HepG2 (cell line): Measurements from ENCODE around the gene CES5A. TPM values are rescaled to one million over a fixed set of nuclear protein-coding genes. Genes with fewer than 3 reads are reported as not detected.
"Not testable (repeated sequence)": the region's sequence is repeated elsewhere in the genome, so short reads cannot be mapped to it uniquely, and the experiment has no call there.

Experiments
- ATAC-seq: fragments of 200-7000 bp; cut with Tn5 transposase; 3 replicates; pipeline ENCODE4 v1.9.1; 2020; ENCODE audit warnings: mild to moderate bottlenecking, moderate library complexity
- BruUV-seq: library from RNA; stranded (reverse); fragments of 400-500 nt; replicated peaks from 2 replicates; lab custom pipeline; 2021; lab: Mats Ljungman, UMichigan
- CTCF ChIA-PET: fragments of 300-600 bp; formaldehyde crosslinking; extraction: SDS; loops from one replicate; lab custom pipeline; 2021; ENCODE audit warnings: low total read pairs, inconsistent platforms, low intra/inter-chr PET ratio; lab: Yijun Ruan, JAX
- POLR2A ChIA-PET: fragments of 350-600 bp; sonication (Branson Sonifier 250); formaldehyde crosslinking; loops from one replicate; lab custom pipeline; 2020; ENCODE audit warnings: antibody characterized with exemption, inconsistent platforms; lab: Yijun Ruan, JAX
- DNase-seq: peaks from one replicate; pipeline ENCODE4 v3.0.0-alpha.2; 2015; ENCODE audit warnings: low spot score
- FAIRE-seq: peaks from 3 replicates; lab custom pipeline; 2011; peaks lifted over from hg19 to GRCh38; lab: Jason Lieb, UNC
- H2AFZ ChIP-seq: one replicate; pipeline ENCODE4 v1.6.1; 2011; ENCODE audit warnings: low read length, inconsistent platforms
- H3K27ac ChIP-seq: fragments of 300-600 bp; 3 replicates; pipeline ENCODE4 v1.8.0; 2011; ENCODE audit warnings: mixed run types, mild to moderate bottlenecking, mixed read lengths, low read length, inconsistent platforms; ENCODE audit not compliant: insufficient read depth; ENCODE audit errors: extremely low read length
- H3K27me3 ChIP-seq, 2 experiments: fragments of 200-600 bp in 1 of 2; 2 replicates in 1 of 2; 3 replicates in 1 of 2; pipeline versions ENCODE4 v1.6.0 to v1.8.0; 2011; ENCODE audit warnings: low read length in 2 of 2, mild to moderate bottlenecking in 2 of 2, moderate library complexity in 2 of 2, inconsistent platforms in 1 of 2; ENCODE audit not compliant: insufficient read depth in 2 of 2, control insufficient read depth in 1 of 2
- H3K36me3 ChIP-seq, 2 experiments: fragments of 200-600 bp in 1 of 2; replicated peaks in 1 of 2; 2 replicates in 1 of 2; 3 replicates in 1 of 2; pipeline versions ENCODE4 v1.5.1 to v1.8.0; 2011; ENCODE audit warnings: low read length in 2 of 2, inconsistent platforms in 1 of 2; ENCODE audit not compliant: insufficient read depth in 2 of 2, control insufficient read depth in 1 of 2
- H3K4me1 ChIP-seq: 2 replicates; pipeline ENCODE4 v1.5.1; 2012; ENCODE audit warnings: low read length, inconsistent platforms; ENCODE audit not compliant: insufficient read depth
- H3K4me2 ChIP-seq: 2 replicates; pipeline ENCODE4 v1.6.0; 2011; ENCODE audit warnings: low read depth, low read length, inconsistent platforms
- H3K4me3 ChIP-seq, 3 experiments: fragments of 200-600 bp in 1 of 3; sonication (generic), shearing (Covaris generic) in 1 of 3; replicated peaks in 1 of 3; 2 replicates each; pipeline ENCODE4 v1.5.1; 2011 to 2016; ENCODE audit warnings: low read length in 3 of 3, inconsistent platforms in 2 of 3, low read depth in 2 of 3, mild to moderate bottlenecking in 2 of 3, control low read depth in 1 of 3, mixed read lengths in 1 of 3; ENCODE audit not compliant: insufficient read depth in 1 of 3
- H3K79me2 ChIP-seq: one replicate; pipeline ENCODE4 v1.6.1; 2011; ENCODE audit warnings: low read length, inconsistent platforms; ENCODE audit not compliant: insufficient read depth
- H3K9ac ChIP-seq: 2 replicates; pipeline ENCODE4 v1.6.0; 2011; ENCODE audit warnings: mild to moderate bottlenecking, low read depth, low read length, inconsistent platforms; ENCODE audit not compliant: insufficient read depth
- H3K9me3 ChIP-seq: 2 replicates; pipeline ENCODE4 v1.5.1; 2012; ENCODE audit warnings: mild to moderate bottlenecking, low read length
- H4K20me1 ChIP-seq: 2 replicates; pipeline ENCODE4 v1.6.0; 2011; ENCODE audit warnings: inconsistent platforms, mild to moderate bottlenecking, low read length, moderate library complexity; ENCODE audit not compliant: insufficient read depth
- WGBS: methylation state at CpG from one replicate; pipeline ENCODE4 v1.1.6; 2017; ENCODE audit warnings: low lambda C conversion rate; 5-methylcytosine and 5-hydroxymethylcytosine counted together
- in situ Hi-C: cut with HindIII; loops from 2 replicates; pipeline ENCODE4 v1.10.0; 2017; ENCODE audit warnings: low pct_unique_long_range_greater_than_20kb; ENCODE audit not compliant: extremely low pct_ligation_motif_present
- intact Hi-C: fragments of 100-400 bp; cut with micrococcal nuclease; formaldehyde crosslinking; loops from one replicate; pipeline ENCODE4 v1.10.0; 2022; ENCODE audit not compliant: unreplicated experiment
- polyA plus RNA-seq, 8 experiments: library from polyadenylated mRNA; depleted of rRNA in 3 of 8; stranded (reverse) in 7 of 8; unstranded in 1 of 8; fragments of >200 nt; fragmentation: Illumina TruSeq in 4 of 8; extraction: Trizol in 4 of 8; gene quantifications; 2 replicates each; pipeline versions ENCODE4 v1.2.1 to v1.2.3, GENCODE V29; 2011 to 2016; ENCODE audit warnings: low read depth in 4 of 8, missing spikeins in 1 of 8, mixed read lengths in 1 of 8; ENCODE audit not compliant: insufficient read depth in 1 of 8
- total RNA-seq, 5 experiments: library from RNA; depleted of rRNA; stranded (reverse); fragments of >200 nt; fragmentation: Illumina TruSeq; extraction: Trizol; gene quantifications; 2 replicates each; pipeline ENCODE4 v1.2.3, GENCODE V29; 2016; ENCODE audit warnings: low read depth in 1 of 5

CES5A gene
- total and polyA plus RNA-seq, 2 of the 13 experiments (the other 11 are each of a cell fraction or from before 2014, with no cell fraction given), result not detected

GRCh38 chr16:55803681-55804080 is 71.5 kb downstream of the CES5A start:
- H2AFZ ChIP-seq, CTCF ChIA-PET, H3K27me3 ChIP-seq, H3K79me2 ChIP-seq, H4K20me1 ChIP-seq, H3K36me3 ChIP-seq, H3K9me3 ChIP-seq, H3K4me1 ChIP-seq, in situ Hi-C loops, BruUV-seq, intact Hi-C loops, ATAC-seq, POLR2A ChIA-PET, H3K27ac ChIP-seq, FAIRE-seq, H3K4me3 ChIP-seq, H3K9ac ChIP-seq, DNase-seq, H3K4me2 ChIP-seq: not testable (repeated sequence)
- WGBS, result no CpG with 5 or more reads among the region's 8 CpGs

Other genes starting within 250 kb of the CES5A start
- gene SLC6A2, start 219.4 kb downstream of the CES5A start, total RNA-seq (2016; rRNA removed; fragmentation: Illumina TruSeq; extraction: Trizol), result 0.65 and 0.66 TPM in 2 replicates
- gene SLC6A2, start 219.4 kb downstream of the CES5A start, polyA plus RNA-seq (2011; rRNA removed), result 0.37 and 0.62 TPM in 2 replicates
- gene CES1, start 42.3 kb downstream of the CES5A start, total RNA-seq (2016; rRNA removed; fragmentation: Illumina TruSeq; extraction: Trizol), result 82.8 and 198 TPM in 2 replicates
- 136 and 243 TPM in 2 replicates for gene CES1, start 42.3 kb downstream of the CES5A start, polyA plus RNA-seq (2011; rRNA removed)